Stimulated activated CD8-positive, alpha-beta memory T cell treated with anti-CD3 and anti-CD28 coated beads, Interleukin-7, amount 100 ng/mL, for 24 hours (primary cell): Measurements from ENCODE around the gene CRACDL.
"Not testable (repeated sequence)": the region's sequence is repeated elsewhere in the genome, so short reads cannot be mapped to it uniquely, and the experiment has no call there.

Experiments
- DNase-seq: peaks from one replicate; pipeline ENCODE4 v3.0.0-alpha.2; 2020; ENCODE audit warnings: low read depth

The CRACDL gene

DNA sequence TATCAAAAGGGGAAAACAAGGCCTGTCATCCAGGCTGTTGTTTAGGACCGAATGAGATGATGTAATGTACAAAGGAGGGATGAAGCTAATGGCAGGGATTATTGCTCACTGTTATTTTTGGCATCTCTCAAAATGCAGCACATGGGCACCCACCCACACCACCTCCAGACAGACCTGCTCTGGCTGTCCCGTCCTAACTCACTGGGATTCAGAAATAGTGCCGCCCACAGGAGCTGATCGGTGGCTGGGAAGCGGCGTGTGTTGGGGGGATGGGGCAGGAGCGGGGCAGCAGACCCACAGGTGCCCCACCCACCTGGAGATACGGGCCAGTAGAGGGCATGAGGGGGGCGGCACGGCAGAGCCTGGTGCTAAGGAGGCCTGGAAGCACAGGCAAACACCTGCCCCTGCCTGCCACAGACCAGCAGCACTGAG lies 52.2 kb downstream of the CRACDL start:
- no peak for DNase-seq

DNA sequence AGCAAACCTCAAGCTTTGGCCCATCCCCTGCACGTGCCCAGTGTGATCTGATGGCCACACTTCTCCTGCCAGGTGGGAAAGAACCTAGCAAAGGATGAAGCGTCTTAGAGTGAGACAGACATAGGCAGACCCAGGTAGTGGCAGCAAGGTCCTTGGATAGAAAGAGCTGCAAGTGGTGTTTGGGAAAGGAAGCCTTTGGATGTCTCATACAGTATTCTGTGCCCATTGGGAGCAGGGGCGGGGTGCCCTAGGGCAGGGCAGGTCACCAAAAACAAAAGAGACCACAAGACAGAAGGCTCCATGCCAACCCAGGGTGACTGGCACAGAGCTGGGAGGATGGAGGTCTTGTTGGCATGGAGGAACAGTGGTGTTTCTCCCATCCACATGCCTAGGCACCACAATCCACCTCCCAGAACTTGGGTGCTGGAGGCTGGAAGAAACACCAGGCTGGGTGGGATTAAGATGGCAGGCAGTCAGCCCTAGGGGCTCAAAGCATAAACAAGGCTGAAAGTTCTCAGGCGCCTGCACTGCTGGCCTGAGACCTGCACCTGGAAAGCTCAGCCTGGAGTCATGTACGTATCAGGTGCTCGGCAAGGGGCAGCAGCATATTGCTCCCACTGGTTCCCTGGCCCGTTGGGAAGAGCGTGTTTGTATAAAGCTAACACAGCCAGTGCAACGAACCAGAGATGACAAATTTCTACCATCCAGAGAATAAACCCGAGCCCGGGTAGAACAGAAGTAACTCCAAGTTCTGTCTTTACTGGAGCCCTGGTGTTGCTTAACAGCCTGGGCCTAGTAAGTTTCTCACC lies 52.9 kb downstream of the CRACDL start:
- no peak for DNase-seq

DNA sequence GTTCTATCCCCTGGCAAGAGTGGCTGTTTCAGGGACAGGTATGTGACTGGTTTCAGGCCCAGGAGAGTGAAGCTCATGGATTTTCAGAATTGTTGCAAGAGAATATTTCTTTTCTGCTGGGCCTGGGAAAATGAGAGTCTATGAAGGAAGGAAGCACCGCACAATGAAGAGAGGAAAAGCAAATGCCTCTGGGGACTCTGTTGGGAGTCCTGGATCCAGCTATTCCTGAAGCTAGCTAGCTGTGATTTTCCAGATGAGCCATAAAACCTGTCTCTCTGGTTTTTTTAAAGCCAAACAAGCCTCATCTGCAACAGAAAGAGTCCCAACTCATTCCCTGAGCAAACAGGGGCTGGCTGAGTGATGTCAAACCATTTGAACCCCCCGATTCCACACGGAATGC lies 53.7 kb downstream of the CRACDL start:
- DNase-seq = no peak

DNA sequence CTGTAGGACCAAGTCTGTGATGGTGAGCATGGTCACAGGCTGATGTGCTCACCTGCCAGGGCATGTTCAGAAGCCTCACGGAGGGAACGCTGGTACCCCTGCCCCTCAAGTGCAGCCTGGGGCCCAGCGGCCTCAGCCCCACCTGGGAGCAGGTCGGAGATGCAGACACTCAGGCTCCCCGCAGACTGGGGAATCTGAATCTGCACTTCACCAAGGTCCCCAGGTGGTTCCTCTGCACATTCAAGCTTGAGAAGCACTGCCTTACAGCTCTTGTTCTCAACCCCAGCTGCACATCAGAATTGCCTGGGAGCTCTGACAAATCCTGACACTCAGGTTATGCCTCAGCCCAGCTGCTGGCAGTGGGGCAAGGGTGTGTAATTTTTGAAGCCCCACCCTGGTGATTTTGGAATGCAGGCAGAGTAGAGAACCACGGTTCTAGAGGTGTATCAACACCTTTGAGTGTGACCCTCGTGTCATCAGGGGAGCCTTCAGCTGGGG lies 54.8 kb downstream of the CRACDL start:
- DNase-seq = no peak

DNA sequence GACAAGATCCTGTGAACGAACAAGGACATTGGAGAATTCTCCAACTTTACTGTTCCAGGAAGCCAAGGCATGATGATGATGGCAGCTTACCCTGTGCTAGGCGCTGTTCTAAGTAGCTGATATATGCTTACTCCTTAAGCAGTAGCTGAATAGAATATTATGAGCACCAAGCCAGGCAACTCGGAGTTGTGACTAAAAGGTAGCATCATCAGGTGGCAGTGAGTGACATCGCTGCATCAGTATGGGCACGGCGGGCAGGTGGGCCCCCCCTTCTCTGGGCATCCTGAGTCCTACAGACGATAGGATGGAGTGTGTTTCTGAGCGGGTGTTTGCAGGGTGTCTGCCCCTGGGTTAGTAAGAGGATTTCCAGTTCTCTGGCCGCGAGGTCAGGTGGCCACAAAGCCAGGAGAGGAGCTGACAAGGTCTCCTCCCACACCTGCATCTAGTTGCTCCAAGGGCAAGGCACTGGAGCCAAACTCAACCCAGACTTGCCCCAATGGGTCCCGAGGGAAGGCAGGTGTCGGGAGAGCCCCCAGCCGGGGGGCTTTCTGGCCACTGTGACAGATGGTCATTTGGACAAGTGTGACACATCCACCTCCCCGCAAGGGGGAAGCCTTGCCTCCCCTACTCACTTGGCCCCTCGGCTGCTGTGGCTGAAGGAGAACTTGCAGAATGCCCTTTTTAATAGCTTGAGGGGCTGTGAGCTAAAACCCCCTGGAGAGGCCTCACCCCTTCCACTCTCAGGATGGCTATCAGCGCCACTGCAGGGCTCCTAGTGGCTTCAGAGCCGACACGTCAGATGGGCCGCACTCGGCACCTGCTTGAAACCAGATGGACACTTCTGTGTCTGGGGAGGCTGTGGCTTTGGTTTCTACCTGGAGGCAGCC lies 55.5 kb downstream of the CRACDL start:
- no peak for DNase-seq

DNA sequence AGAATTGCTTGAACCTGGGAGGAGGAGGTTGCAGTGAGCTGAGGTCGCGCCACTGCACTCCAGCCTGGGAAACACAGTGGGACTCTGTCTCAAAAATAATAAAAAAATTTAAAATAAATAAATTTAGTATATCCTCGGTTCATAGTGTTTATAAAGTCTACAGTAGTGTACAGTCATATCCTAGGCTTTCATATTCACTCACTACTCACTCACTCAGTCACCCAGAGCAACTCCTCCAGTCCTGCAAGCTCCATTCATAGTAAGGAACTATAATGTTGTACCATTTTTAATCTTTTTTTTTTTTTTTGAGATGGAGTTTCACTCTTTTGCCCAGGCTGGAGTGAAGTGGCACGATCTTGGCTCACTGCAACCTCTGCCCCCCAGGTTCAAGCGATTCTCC lies 58.4 kb downstream of the CRACDL start:
- DNase-seq = not testable (repeated sequence)

DNA sequence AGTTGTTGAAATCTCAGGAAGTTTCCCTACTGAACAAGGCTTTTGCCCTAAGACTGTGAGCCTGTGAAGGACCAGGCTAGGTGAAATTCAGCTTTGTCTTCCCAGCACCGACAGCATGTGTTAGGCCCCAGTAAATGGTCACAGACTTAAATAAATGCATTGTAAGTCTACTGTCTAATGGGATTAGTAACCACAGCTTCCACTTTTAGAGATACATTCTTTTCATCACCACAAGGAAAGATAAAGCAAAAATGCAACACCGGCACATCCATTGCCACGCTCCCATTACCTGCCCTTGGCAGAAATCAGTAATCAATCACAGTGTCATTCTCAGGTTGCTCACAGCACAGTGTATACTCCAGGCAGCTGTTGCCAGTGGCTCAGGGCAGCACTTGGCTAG lies 59.3 kb downstream of the CRACDL start:
- no peak for DNase-seq

DNA sequence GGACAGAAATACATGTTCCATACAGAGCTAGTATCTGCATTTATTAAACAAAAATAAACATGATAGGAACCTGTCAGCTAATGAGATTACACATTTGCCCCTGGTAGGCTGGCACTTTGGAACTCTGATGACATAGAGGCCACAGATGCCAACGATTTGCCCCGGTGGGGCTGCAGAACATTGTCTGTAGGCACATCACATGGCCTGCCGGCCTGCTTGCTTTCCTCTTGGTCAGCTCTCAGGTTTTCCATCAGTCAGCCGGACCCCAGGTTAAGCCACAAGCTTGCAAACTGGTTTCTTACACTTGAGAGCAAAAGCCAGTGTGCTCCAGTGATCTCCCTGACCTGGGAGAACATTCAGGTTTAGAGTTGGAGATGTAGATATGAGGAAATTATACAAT lies 60.3 kb downstream of the CRACDL start:
- DNase-seq = no peak

DNA sequence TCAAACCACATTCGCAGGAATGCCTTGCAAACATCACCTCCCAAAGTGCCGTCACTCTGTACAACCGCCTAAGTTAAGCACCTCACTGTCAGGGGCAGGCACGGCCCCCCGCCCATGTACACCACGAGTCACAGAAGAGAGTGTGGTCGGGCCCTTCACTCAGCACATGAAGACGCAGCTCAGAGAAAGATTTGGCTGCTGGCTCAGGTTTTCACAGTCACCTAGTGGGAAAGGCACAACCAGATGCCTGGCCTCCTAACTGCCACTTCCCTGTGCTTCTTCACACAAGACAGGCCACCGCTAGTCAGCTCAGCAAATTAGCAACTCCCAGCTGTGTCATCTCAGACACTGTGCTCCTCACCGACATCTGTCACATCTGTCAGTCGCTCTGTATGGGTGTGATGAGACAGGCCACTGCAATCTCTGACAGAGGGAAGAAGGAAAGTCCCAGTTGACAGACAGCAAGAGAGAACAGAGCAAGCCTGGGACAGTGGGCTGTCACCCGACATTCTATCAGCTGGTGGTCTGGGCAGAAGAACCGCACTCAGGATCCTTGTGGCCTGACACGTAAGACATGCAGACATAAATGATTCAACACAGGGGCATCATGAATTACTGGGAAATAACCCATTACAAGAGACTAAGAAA lies 60.8 kb downstream of the CRACDL start:
- no peak for DNase-seq

DNA sequence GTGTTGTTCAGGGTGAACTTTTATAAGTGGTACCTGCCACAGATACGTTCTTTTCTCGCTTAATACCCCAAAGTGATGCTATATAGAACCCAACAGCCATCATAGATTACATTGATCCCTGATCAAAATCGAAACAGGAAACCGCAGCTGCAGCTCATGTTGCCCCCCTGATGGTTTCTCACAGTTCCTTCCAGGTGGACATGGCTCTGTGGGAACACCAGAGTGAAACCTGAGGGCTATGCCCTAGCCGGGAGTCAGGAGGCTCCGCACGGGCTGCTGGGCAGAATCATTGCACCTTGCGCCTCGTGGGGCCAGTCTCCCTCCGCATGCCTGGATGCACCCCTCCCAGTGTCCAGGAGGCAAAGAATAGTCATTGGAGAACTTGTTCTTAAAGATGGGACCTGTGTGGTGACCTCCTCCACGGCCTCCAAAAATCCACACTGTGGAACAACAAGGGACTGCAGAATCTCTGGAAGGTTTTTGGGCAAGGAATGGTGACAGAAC lies 61.8 kb downstream of the CRACDL start:
- DNase-seq = no peak

DNA sequence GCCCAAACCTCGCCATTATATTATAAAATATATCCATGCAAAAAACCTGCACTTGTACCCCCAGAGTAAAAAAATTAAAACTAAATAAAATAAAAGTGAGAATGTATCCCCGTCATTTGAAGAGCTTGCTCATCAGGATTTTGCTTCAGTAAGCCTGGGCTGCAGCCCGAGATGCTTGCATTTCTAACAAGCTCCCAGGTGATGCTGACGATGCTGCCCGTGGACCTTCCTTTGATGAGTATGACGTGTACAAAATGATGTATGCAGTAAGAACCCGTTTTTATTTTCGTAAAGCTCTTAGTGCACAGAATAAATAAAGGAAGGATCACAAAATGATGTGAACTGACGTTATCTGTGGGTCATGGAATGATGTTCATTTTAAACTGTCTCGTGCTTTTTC lies 63.5 kb downstream of the CRACDL start:
- no peak for DNase-seq

DNA sequence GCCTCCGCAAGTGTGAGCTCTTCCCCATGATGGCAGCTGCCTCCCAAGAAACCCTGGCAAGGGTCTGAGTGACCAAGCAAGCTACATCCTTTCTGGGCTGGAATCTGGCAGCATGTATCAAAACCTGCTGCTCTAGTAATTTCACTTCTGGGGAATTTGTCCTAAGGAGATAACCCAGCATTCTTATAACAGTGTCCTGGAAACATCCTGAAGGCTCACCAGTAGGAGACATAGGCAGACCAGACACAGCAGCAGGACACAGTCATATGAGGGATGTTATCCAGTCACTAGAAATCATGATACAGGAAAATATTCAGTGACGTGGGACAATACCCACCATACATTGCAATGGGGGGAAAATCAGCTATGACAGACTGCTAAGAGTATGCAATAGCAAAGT lies 64.5 kb downstream of the CRACDL start:
- no peak for DNase-seq

DNA sequence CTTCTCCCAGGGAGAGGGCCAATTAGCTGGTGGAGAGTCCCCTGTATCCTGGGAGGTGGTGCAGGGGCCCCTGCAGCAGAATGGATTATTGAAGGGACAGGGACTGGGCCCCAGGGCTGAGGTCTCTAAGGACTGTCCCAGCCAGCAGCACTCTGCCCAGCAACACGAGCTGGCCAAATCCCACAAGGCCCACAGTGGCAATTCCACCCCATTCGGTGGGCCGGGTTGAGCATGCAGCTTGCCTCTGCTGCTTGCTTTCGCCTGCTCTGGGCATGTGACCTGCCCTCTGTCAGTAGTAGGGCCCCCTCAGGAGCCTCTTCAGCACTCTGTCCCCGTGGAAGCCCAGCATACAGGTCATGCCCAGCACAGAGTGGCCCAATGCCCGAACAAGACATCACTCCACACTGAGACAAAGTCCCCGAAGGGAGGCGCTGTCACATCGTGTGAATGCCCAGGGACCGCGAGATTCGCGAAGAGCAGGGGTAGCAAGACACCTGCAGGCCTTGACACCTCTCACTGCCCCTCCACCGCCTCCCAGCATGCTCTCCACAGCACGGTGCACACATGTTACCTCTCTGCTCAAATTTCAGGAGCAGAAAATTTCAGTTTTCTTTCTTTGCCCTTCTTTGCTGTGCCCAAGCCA lies 65.4 kb downstream of the CRACDL start:
- DNase-seq = no peak

DNA sequence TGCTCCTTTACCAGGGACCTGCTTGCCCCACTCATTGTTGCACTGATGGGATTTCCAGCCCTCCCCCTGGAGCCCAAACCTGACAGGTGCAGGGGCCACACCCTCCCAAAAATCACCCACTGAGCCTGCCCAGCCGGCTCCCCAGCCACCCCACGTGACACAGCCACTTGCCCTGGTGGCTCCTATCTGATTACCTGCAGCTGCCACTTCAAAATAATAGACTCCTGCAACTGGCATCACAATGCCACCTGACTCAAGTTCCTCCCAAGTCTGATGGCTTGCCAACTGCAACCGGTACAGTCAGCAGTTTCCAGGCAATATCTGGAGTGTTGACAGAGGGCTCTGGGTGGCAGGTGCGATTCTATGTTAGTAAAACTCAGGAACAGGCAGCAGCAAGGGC lies 66.2 kb downstream of the CRACDL start:
- no peak for DNase-seq

DNA sequence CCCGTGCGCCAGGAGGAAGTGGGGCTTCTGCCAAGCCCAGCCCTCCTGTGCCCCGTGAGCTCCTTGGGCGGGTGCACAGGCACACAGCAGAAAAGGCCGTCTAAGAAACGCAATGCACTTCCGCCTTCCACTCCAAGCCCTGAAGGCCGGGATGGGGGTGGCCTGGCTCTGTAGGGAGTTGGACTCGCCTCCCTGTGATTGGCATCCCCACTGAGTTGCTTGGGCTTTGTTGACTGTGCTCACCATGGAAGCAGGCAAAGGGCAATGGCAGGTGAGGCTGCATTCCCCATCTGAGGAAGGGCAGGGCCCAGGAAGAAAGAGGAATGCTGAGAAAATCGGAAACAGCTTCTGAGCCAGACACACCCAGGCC lies 66.8 kb downstream of the CRACDL start:
- DNase-seq = no peak

DNA sequence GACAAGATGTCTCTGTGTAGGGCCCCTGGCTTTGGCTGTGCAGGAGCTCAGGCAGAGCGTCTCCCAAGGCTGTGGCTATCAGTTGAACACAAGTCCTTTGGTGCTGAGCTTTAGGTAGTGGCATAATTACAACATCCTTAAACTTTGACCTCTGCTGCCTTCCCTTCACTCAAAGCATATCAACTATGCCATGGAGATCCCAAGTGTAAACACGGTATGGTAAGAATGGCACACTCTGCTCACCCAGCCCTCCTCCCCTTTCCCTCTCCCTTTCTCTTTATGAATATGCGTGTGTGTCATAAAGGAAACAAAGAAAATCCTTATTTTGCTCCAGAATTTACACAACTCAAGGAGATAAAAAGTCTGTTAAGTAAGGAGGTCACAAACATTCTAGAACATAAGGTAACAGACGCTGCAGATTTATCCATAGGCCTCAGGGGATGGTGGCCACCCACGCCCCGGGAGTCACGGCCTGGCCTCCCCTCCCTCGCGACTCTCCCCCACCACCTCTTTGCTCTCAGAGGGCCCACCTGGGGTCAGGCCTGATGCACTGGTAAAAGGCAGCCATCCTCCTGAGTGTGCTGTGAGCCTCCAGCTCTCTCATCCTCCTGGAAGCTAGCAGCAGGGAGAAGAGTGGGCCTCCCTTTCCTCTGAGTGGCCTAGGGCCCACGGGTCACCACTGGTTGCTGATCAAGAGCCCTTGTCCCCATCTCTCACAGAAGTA lies 67.3 kb downstream of the CRACDL start:
- no peak for DNase-seq

DNA sequence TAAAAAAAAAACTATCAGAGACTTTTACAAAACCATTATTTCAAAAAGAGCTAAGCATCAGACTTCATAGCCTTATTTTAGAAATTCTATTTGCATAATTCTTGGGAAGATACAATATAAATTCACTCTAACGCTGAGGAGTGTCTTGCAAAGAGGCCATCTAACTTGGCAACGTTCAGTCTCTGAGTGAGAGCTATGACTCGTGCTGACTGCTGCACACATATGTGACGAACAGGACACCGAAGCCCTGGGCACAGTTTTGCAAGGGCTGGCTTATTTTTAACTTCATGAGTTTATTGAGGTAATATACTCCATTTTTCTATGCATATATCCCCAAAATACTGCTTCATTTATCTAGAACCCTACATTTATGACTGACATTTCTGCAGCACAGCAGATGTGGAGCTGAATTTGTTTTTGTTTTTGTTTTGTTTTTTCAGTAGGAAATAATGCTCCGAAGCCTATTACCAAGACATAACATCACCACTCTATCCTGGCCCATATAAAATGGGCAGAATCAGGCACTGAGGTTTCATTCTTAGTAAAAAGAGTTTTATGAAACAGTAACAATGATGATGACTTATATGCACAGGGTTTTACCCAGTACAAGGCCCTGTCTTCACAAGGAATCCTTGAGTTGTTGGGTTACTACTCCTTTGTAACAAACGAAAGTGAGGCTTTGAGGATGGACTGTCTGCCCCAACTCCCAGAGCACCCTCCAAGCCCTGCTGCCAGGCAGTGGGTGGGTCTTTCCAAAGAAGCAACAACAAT lies 68.3 kb downstream of the CRACDL start:
- no peak for DNase-seq

DNA sequence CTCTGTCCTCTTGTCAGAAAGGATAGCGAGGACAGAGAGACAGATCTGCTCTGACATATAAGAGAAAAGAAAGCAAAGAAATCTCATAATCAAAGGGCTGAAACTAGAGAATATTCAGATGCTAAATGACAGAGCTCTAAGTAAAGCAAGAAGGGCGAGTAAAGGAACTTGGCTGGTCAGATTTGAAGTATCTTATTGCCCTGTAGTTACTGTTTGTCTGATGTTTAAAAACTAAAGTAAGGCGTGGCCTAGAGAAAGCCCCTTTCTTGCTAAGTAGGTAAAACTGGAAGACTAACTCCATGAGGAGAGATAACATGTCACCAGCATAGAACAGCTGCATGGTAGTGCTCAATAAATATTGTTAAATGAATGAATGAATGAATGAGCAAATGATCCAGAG lies 70.0 kb downstream of the CRACDL start:
- DNase-seq = no peak

DNA sequence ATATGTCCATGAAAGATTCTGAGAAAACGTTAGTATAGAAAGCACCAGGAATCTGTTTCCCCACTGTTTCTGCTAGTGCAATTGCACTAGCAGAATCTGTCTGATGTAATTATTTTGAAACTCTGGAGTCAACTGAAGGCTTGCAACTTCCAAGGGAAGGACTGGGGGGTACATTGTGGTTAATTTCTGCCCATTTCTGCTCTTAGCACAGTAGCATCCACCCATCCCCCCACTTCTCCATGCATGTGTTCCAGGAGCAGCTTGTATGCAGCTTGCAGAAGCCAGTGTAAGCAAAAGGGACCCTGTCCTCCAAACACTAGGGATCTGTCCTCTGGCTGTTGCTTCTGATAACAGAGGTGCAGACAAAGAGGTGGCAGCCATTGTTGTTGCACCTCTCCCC lies 74.4 kb downstream of the CRACDL start:
- no peak for DNase-seq

DNA sequence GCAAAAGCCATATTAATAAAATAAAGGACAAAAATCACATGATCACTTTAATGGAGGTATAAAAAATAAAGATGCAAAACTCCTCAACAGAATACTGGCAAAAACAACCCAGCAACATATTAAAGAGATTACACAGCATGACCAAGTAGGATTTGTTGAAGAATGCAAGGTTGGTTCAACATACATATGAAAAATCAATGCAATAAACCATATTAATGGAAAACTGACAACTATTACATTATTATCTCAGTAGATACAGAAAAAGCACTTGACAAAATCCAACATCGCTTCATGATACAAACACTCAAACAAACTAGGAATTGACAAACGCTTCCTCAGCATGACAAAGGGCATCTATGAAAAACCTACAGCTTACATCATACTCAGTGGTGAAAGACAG lies 76.7 kb downstream of the CRACDL start:
- DNase-seq = no peak

DNA sequence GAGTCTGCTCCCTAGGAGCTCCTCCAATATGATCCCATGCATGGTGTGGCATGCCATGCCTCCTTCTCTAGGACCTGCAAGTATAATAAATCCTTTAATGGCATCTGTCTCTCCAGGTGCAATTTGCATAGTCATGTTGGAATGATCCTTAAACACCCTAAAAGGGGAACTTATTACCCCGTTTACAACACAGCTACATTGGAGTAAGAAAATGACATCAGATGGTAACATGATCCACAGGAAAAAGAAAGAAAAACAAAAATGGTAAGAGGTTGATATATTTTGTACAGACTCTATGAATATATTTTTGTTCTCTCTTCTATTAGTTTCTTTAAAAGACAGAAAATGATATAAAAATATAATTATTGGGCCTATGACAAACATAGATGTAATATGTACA lies 79.0 kb downstream of the CRACDL start:
- no peak for DNase-seq
